Neutrophil (primary cell): ENCODE measurements around the gene ICAM1.

Source experiments
- H3K27ac ChIP-seq: fragments of 200-600 bp; sonication (generic); 2 replicates; pipeline ENCODE4 v1.5.1; 2016; ENCODE audit warnings: mild to moderate bottlenecking, moderate library complexity
- H3K27me3 ChIP-seq: fragments of 200-600 bp; sonication (generic); 2 replicates; pipeline ENCODE4 v1.6.0; 2016; ENCODE audit warnings: mild to moderate bottlenecking
- H3K36me3 ChIP-seq: fragments of 200-600 bp; sonication (generic); 2 replicates; pipeline ENCODE4 v1.5.1; 2017
- H3K4me1 ChIP-seq, 2 experiments: fragments of 200-600 bp in 1 of 2; sonication (generic) in 1 of 2; 1 replicate in 1 of 2; 2 replicates in 1 of 2; pipeline versions ENCODE4 v1.5.1 to v1.6.1; 2013 to 2016; ENCODE audit warnings: low read depth in 1 of 2, low read length in 1 of 2, mild to moderate bottlenecking in 1 of 2, moderate library complexity in 1 of 2; ENCODE audit not compliant: control insufficient read depth in 1 of 2, insufficient read depth in 1 of 2
- H3K4me3 ChIP-seq, 2 experiments: fragments of 200-600 bp in 1 of 2; sonication (generic) in 1 of 2; 1 replicate in 1 of 2; 2 replicates in 1 of 2; pipeline ENCODE4 v1.5.1; 2013 to 2016; ENCODE audit warnings: low read depth in 1 of 2, low read length in 1 of 2, mild to moderate bottlenecking in 1 of 2, moderate library complexity in 1 of 2
- H3K9me3 ChIP-seq: fragments of 200-600 bp; sonication (generic); 2 replicates; pipeline ENCODE4 v1.5.1; 2016
- CTCF ChIP-seq: fragments of 200-600 bp; sonication (generic); IDR thresholded peaks from 2 replicates; pipeline ENCODE4 v1.5.1; 2016; ENCODE audit warnings: antibody characterized with exemption

The ICAM1 gene

DNA sequence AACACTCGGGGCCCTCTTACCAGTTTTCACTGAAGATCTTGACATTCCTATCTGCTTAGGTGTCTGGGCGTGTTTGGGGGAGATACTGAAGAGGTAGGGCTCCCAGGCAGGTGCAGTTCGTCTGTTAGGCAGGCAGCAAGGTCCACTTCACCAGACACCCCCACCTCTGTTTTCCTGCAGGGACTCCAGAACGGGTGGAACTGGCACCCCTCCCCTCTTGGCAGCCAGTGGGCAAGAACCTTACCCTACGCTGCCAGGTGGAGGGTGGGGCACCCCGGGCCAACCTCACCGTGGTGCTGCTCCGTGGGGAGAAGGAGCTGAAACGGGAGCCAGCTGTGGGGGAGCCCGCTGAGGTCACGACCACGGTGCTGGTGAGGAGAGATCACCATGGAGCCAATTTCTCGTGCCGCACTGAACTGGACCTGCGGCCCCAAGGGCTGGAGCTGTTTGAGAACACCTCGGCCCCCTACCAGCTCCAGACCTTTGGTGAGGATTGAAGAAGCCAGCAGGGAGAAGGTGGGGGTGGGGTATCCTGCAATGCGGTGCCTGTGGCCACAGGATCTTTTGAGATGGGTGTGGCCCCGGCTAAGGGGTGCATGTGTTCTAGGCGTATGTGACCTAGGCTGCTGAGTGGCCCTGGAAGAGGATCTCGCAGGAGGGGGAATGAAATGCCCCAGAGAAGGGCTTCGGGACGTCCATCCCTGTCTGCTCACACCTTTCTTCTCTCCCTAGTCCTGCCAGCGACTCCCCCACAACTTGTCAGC is 12.6 kb downstream of the ICAM1 start:
- peaks cover 63% of the 10 kb centered on the region for H3K36me3 ChIP-seq
- H3K4me1 ChIP-seq = peaks cover 31 to 34% of the 10 kb centered on the region in 2 experiments
- no peak overlapping the region for H3K27ac ChIP-seq
- H3K27me3 ChIP-seq = peaks cover 16% of the 10 kb centered on the region
- no peak overlapping the region for H3K4me3 ChIP-seq
- H3K9me3 ChIP-seq = no peaks in the 10 kb centered on the region
- no peak for TF ChIP-seq CTCF

DNA sequence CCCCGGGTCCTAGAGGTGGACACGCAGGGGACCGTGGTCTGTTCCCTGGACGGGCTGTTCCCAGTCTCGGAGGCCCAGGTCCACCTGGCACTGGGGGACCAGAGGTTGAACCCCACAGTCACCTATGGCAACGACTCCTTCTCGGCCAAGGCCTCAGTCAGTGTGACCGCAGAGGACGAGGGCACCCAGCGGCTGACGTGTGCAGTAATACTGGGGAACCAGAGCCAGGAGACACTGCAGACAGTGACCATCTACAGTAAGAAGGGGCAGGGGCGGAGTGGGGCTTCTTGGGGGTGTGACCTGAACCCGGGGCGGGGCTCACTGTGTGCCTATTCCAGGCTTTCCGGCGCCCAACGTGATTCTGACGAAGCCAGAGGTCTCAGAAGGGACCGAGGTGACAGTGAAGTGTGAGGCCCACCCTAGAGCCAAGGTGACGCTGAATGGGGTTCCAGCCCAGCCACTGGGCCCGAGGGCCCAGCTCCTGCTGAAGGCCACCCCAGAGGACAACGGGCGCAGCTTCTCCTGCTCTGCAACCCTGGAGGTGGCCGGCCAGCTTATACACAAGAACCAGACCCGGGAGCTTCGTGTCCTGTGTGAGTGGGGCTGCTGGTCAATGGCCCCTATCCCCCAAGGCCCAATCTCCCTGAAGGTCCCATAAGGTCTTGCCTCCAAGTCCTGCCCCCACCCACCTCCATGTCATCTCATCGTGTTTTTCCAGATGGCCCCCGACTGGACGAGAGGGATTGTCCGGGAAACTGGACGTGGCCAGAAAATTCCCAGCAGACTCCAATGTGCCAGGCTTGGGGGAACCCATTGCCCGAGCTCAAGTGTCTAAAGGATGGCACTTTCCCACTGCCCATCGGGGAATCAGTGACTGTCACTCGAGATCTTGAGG is 13.4 kb downstream of the ICAM1 start:
- Histone ChIP-seq H3K27me3 (peaks cover 24% of the 10 kb centered on the region), H3K9me3 (no peaks in the 10 kb centered on the region), H3K4me3 (no peak overlapping the region), H3K4me1 (peaks cover 36 to 42% of the 10 kb centered on the region in 2 experiments), H3K27ac (no peak overlapping the region), H3K36me3 (peaks cover 56% of the 10 kb centered on the region)
- TF ChIP-seq CTCF = no peak

- Histone ChIP-seq H3K36me3 (peaks cover 56% of the 10 kb centered on the region), H3K4me3 (no peak overlapping the region), H3K27ac (no peak overlapping the region), H3K4me1 (peaks cover 40 to 43% of the 10 kb centered on the region in 2 experiments), H3K27me3 (peaks cover 30% of the 10 kb centered on the region), H3K9me3 (no peaks in the 10 kb centered on the region)
- no peak for TF ChIP-seq CTCF
Measured at GRCh38 chr19:10284960-10285278, 14.0 kb downstream of the ICAM1 start.

DNA sequence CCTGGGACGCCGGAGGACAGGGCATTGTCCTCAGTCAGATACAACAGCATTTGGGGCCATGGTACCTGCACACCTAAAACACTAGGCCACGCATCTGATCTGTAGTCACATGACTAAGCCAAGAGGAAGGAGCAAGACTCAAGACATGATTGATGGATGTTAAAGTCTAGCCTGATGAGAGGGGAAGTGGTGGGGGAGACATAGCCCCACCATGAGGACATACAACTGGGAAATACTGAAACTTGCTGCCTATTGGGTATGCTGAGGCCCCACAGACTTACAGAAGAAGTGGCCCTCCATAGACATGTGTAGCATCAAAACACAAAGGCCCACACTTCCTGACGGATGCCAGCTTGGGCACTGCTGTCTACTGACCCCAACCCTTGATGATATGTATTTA is 14.5 kb downstream of the ICAM1 start:
- TF ChIP-seq CTCF = no peak
- Histone ChIP-seq H3K27ac (peak overlapping the region; percentile 70), H3K9me3 (no peaks in the 10 kb centered on the region), H3K4me1 (peaks cover 43 to 47% of the 10 kb centered on the region in 2 experiments), H3K27me3 (peaks cover 35% of the 10 kb centered on the region), H3K4me3 (no peak overlapping the region), H3K36me3 (peaks cover 54% of the 10 kb centered on the region)

DNA sequence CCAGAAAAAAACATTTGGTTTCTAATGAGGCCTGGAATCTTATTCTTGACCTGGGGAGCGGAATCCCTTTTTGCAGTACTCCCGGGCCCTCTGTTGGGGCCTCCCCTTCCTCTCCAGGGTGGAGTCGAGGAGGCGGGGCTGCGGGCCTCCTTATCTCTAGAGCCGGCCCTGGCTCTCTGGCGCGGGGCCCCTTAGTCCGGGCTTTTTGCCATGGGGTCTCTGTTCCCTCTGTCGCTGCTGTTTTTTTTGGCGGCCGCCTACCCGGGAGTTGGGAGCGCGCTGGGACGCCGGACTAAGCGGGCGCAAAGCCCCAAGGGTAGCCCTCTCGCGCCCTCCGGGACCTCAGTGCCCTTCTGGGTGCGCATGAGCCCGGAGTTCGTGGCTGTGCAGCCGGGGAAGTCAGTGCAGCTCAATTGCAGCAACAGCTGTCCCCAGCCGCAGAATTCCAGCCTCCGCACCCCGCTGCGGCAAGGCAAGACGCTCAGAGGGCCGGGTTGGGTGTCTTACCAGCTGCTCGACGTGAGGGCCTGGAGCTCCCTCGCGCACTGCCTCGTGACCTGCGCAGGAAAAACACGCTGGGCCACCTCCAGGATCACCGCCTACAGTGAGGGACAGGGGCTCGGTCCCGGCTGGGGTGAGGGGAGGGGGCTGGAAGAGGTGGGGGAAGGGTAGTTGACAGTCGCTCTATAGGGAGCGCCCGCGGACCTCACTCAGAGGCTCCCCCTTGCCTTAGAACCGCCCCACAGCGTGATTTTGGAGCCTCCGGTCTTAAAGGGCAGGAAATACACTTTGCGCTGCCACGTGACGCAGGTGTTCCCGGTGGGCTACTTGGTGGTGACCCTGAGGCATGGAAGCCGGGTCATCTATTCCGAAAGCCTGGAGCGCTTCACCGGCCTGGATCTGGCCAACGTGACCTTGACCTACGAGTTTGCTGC is 16.1 kb downstream of the ICAM1 start, which contains the start of gene ICAM4:
ICAM4 (plus strand) TSS at position 153 of the 935 bp plus-strand sequence; CDS start at position 211, 58 bp downstream.
- Histone ChIP-seq H3K27me3 (peaks cover 51% of the 10 kb centered on the region), H3K36me3 (peaks cover 42% of the 10 kb centered on the region), H3K27ac (peak within 1 kb of the TSS; percentile 70), H3K4me3 (peak within 1 kb of the TSS; percentile 52 to 64), H3K9me3 (no peaks in the 10 kb centered on the region), H3K4me1 (peaks cover 60 to 64% of the 10 kb centered on the region in 2 experiments)
- no peak for TF ChIP-seq CTCF
